Peyer's patch (tissue), 4 donors: ENCODE results near the gene ZFYVE26. TPM values are rescaled to one million over a fixed set of nuclear protein-coding genes. Genes with fewer than 3 reads are reported as not detected.

ENCODE experiments used
- DNase-seq, 3 donors: peaks; one replicate each; pipeline ENCODE4 v3.0.0-alpha.2; 2017 to 2019
- H3K27ac ChIP-seq, 4 donors: fragments of 200-600 bp; sonication (generic); one replicate each; pipeline ENCODE4 v1.5.1; 2016 to 2019
- H3K27me3 ChIP-seq, 2 donors: fragments of 200-600 bp; sonication (generic); one replicate each; pipeline ENCODE4 v1.5.1; 2019
- H3K36me3 ChIP-seq, 3 donors: fragments of 200-600 bp; sonication (generic); one replicate each; pipeline ENCODE4 v1.5.1; 2016 to 2019
- H3K4me1 ChIP-seq, 4 donors: fragments of 200-600 bp; sonication (generic); one replicate each; pipeline ENCODE4 v1.5.1; 2016 to 2019
- H3K4me3 ChIP-seq, 4 donors: fragments of 200-600 bp; sonication (generic); 1 replicate in 3 of 4; 2 replicates in 1 of 4; pipeline ENCODE4 v1.5.1; 2016 to 2019; ENCODE audit warnings: mild to moderate bottlenecking in 1 of 4
- H3K9me3 ChIP-seq, 4 donors: fragments of 200-600 bp; sonication (generic); one replicate each; pipeline ENCODE4 v1.5.1; 2016 to 2019; ENCODE audit warnings: mild to moderate bottlenecking in 1 of 4
- POLR2A ChIP-seq, 2 donors: fragments of 450-650 bp; IDR thresholded peaks; one replicate each; pipeline ENCODE4 v1.5.1; 2017; ENCODE audit warnings: antibody characterized with exemption in 2 of 2, mild to moderate bottlenecking in 2 of 2, moderate library complexity in 2 of 2
- total RNA-seq, 4 donors: library from RNA; depleted of rRNA; stranded (reverse); fragments of >200 nt; gene quantifications; one replicate each; pipeline ENCODE4 v1.1.0, GENCODE V29; 2016
- TF ChIP-seq, protein P1 (sequence below), 6 experiments: fragments of 450-650 bp in 4 of 6; fragments of 200-600 bp in 2 of 6; sonication (generic) in 1 of 6; IDR thresholded peaks; one replicate each; pipeline ENCODE4 v1.5.1; 2017 to 2019; ENCODE audit warnings: antibody characterized with exemption in 6 of 6, mild to moderate bottlenecking in 3 of 6, moderate library complexity in 1 of 6

ZFYVE26 gene
- total RNA-seq, 4 donors from 2014 or later: 27.5 to 48.7 (median 42.6) TPM

DNA sequence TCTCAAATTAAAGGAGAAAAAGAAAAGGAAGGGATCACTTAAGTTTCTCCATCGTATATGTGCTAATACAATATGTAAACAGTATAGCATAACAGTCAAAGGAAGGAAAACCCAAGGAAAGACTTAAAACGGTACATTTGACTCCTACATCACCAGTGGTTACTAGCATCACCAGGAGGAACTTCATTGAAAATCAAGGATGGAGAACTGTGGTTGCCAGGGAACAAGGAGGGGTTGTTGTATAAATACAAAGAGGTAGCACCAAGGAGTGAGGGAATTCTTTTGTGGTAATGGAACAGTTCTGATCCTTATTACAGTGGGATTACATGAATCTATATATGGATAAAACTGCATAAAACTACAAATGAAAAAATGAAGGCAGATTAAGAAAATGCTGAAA is 1.6 kb downstream of the ZFYVE26 start:
- no peaks in the 10 kb centered on the region for H3K9me3 ChIP-seq
- DNase-seq: no peak
- H3K27ac ChIP-seq: no peak overlapping the region
- TF ChIP-seq, protein P1, sequence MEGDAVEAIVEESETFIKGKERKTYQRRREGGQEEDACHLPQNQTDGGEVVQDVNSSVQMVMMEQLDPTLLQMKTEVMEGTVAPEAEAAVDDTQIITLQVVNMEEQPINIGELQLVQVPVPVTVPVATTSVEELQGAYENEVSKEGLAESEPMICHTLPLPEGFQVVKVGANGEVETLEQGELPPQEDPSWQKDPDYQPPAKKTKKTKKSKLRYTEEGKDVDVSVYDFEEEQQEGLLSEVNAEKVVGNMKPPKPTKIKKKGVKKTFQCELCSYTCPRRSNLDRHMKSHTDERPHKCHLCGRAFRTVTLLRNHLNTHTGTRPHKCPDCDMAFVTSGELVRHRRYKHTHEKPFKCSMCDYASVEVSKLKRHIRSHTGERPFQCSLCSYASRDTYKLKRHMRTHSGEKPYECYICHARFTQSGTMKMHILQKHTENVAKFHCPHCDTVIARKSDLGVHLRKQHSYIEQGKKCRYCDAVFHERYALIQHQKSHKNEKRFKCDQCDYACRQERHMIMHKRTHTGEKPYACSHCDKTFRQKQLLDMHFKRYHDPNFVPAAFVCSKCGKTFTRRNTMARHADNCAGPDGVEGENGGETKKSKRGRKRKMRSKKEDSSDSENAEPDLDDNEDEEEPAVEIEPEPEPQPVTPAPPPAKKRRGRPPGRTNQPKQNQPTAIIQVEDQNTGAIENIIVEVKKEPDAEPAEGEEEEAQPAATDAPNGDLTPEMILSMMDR (IDR thresholded peaks at IDR 0.05): no peak
- peaks cover 0 to 14% (median 1%) of the 10 kb centered on the region in 4 donors for H3K4me1 ChIP-seq
- H3K27me3 ChIP-seq: no peaks in the 10 kb centered on the region
- H3K36me3 ChIP-seq: peaks cover 0 to 28% (median 0%) of the 10 kb centered on the region in 3 donors
- H3K4me3 ChIP-seq: no peak overlapping the region

- no peaks in the 10 kb centered on the region for H3K27me3 ChIP-seq
- H3K9me3 ChIP-seq: no peaks in the 10 kb centered on the region
- H3K4me1 ChIP-seq: no peaks in the 10 kb centered on the region
- peaks cover 0 to 97% (median 0%) of the 10 kb centered on the region in 3 donors for H3K36me3 ChIP-seq
- H3K27ac ChIP-seq: no peak overlapping the region
- no peak overlapping the region for H3K4me3 ChIP-seq
- no peak for DNase-seq
- TF ChIP-seq POLR2A (IDR thresholded peaks at IDR 0.05): no peak
- TF ChIP-seq, protein P1 (IDR thresholded peaks at IDR 0.05): no peak
Measured at GRCh38 chr14:67806246-67806645, 10.1 kb downstream of the ZFYVE26 start.

DNA sequence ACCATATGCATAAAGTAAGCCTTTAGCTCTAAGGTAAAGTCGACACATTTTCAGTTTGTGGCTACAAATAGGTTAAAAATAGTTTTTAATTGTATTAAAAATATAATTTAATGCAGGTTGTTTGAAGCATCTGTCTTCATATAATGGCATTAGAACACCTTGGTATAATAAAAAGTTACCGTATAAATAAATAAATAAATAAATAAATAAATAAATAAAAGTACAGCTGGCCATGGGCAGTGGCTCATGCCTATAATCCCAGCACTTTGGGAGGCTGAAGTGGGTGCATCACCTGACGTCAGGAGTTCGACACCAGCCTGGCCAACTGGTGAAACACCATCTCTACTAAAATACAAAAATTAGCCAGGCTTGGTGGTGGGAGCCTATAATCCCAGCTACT is 15.6 kb downstream of the ZFYVE26 start:
- Histone ChIP-seq H3K27ac (no peak overlapping the region), H3K36me3 (peaks cover 0 to 100% (median 0%) of the 10 kb centered on the region in 3 donors), H3K27me3 (no peaks in the 10 kb centered on the region), H3K9me3 (no peaks in the 10 kb centered on the region), H3K4me3 (no peak overlapping the region), H3K4me1 (no peaks in the 10 kb centered on the region)
- no peak for DNase-seq
- TF ChIP-seq POLR2A (IDR thresholded peaks at IDR 0.05): no peak
- TF ChIP-seq, protein P1 (IDR thresholded peaks at IDR 0.05): no peak

GRCh38 chr14:67798731-67799130 is 17.7 kb downstream of the ZFYVE26 start:
- Histone ChIP-seq H3K27ac (no peak overlapping the region), H3K4me1 (no peaks in the 10 kb centered on the region), H3K36me3 (peaks cover 0 to 99% (median 0%) of the 10 kb centered on the region in 3 donors)

DNA sequence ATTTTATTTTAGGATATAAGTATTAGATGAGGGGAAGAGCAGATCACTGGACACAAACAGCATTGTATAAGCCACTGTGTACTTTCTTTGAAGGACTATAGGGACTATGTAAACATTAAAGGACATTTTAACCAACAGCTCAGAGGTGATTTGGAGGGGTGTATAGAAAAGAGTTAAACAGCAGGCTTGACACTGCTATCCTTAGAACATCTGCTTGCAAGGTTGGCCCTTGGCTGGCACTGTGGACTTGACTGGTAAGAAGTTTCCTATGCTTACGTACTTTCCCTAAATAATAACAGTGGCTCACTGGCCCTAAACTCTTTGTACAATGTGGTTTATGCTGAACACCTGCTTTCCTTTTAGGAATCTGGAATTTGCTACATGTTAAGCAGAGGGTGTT is 28.7 kb downstream of the ZFYVE26 start:
- TF ChIP-seq, protein P1 (IDR thresholded peaks at IDR 0.05): no peak
- TF ChIP-seq POLR2A (IDR thresholded peaks at IDR 0.05): no peak
- Histone ChIP-seq H3K9me3 (no peaks in the 10 kb centered on the region), H3K4me3 (no peak overlapping the region), H3K4me1 (no peaks in the 10 kb centered on the region), H3K36me3 (peaks cover 0 to 98% (median 3%) of the 10 kb centered on the region in 3 donors), H3K27ac (no peak overlapping the region), H3K27me3 (no peaks in the 10 kb centered on the region)
- no peak for DNase-seq

More at GRCh38 chr14:67798731-67799130, 17.7 kb downstream of the ZFYVE26 start:
- H3K27me3 ChIP-seq: no peaks in the 10 kb centered on the region
- H3K9me3 ChIP-seq: no peaks in the 10 kb centered on the region
- no peak for TF ChIP-seq POLR2A (IDR thresholded peaks at IDR 0.05)
- no peak for DNase-seq
- H3K4me3 ChIP-seq: no peak overlapping the region

- no peaks in the 10 kb centered on the region for H3K9me3 ChIP-seq
- H3K27me3 ChIP-seq: no peaks in the 10 kb centered on the region
- no peak for DNase-seq
- TF ChIP-seq, protein P1 (IDR thresholded peaks at IDR 0.05): no peak
- TF ChIP-seq POLR2A (IDR thresholded peaks at IDR 0.05): no peak
- H3K27ac ChIP-seq: no peak overlapping the region
- H3K4me1 ChIP-seq: no peaks in the 10 kb centered on the region
- H3K4me3 ChIP-seq: no peak overlapping the region
- peaks cover 0 to 97% (median 3%) of the 10 kb centered on the region in 3 donors for H3K36me3 ChIP-seq
Measured at GRCh38 chr14:67785270-67786109, 30.9 kb downstream of the ZFYVE26 start.
